Left renal cortex interstitium (tissue), 4 donors: ENCODE data around the gene UTY. TPM values are rescaled to one million over a fixed set of nuclear protein-coding genes. Genes with fewer than 3 reads are reported as not detected.
A peak's percentile ranks its signal among the peaks of the same experiment; 100 is the strongest.

ENCODE experiments used
- DNase-seq, 4 donors: peaks; one replicate each; pipeline ENCODE4 v3.0.0-alpha.2; 2013; ENCODE audit warnings: low read depth in 4 of 4, low spot score in 2 of 4, missing footprints in 1 of 4
- polyA plus RNA-seq, 4 donors: library from polyadenylated mRNA; unstranded; fragments of 120-200 nt; gene quantifications; one replicate each; pipeline ENCODE4 v1.2.1, GENCODE V29; 2013; ENCODE audit not compliant: insufficient read length in 4 of 4

UTY gene
- polyA plus RNA-seq = 10 to 100 TPM; 19.7 to 27.6 (median 25.4) TPM

DNA sequence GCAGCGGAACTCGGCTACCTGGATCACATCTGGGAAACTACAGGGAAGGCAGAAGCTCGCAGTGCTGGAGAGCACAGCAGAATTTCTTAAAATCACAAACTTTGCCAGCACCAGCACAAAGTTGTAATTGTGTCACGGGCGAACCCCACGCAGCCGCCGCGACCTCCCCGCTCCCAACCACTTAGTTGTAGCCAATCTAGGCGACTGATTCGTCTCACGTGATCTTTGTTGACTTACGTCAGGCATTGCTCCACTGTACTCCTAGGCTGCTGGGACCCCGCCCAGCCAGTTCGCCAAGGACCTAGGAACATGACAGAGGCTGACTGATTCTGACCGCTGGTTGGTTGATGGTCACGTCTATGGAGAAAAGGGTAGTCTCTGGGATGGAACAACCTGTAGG is at the start of gene UTY:
TSS of gene UTY (minus strand) at position 206 of the 400 bp plus-strand sequence. CDS start 368 bp downstream, outside the sequence.
- DNase-seq = peak; percentile 39 to 80 (median 68)

DNA sequence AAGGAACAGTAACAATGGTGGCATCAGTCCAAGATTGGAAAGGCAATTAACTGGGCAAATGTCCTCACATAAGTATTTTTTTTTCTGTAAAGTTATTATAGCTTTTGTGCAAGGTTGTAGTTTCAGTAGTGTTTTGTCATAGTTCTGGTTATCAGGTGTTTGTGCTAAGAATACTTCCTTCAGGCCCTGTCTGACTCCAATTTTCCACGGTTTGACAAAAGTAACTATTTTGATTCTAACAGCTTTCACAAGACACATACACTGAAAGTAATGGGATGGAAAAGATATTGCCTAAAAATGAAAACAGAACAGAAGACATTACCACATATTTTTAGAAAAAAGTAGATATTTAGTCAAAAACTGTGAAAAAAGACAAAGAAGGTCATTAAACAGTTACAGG is 40.6 kb upstream of the UTY start:
- no peak for DNase-seq

GRCh38 chrY:13501215-13501614 is 21.4 kb upstream of the UTY start:
- DNase-seq = no peak

GRCh38 chrY:13493737-13494136 is 13.9 kb upstream of the UTY start:
- DNase-seq = no peak

GRCh38 chrY:13492408-13492807 is 12.6 kb upstream of the UTY start:
- DNase-seq = no peak

GRCh38 chrY:13488738-13489137 is 8.9 kb upstream of the UTY start:
- no peak for DNase-seq

GRCh38 chrY:13479121-13479711 is 617 bp downstream of the UTY start:
- DNase-seq = peak; percentile 33 to 62 (median 38)

GRCh38 chrY:13478126-13478785 is 1.6 kb downstream of the UTY start:
- DNase-seq = peak; percentile 41 to 58 (median 50)

DNA sequence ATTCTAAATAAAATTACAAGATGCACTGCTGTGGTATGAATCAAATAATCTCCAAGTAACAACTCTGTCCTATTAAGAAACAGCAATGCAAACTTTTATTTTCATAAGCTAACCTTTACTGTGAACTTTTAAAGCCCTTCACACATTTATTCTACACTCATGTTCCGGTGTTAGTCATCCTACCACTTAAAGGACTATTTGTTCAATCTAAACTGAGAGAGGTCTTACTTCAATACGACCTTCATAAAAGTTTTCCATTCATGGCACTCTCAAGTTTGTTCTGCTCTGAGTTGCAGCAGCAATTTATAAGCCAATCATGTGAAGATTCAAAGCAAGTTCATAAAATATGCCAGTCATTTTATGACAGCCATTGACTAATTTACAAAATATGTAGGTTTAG is 4.8 kb downstream of the UTY start:
- no peak for DNase-seq

- no peak for DNase-seq
Measured at GRCh38 chrY:13451572-13451971, 28.3 kb downstream of the UTY start.

DNA sequence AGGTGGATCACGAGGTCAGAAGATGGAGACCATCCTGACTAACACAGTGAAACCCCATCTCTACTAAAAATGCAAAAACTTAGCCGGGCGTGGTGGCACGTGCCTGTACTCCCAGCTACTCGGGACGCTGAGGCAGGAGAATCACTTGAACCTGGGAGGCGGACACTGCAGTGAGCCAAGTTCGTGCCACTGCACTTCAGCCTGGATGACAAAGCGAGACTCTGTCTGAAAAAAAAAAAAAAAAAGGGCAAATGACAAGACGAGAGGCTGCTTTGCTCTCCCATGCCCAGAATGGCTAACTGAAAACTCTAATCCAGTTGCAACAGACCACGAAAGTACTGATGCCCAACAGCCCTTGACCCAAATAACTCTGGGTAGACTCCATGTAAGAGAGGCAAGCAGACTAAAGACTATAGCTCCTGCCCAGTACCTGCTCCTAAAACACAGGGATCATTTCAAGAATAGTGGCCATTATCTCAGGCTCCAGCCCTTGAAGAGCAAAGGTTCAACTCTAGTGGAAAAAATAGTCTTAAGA is 29.2 kb downstream of the UTY start:
- no peak for DNase-seq

DNA sequence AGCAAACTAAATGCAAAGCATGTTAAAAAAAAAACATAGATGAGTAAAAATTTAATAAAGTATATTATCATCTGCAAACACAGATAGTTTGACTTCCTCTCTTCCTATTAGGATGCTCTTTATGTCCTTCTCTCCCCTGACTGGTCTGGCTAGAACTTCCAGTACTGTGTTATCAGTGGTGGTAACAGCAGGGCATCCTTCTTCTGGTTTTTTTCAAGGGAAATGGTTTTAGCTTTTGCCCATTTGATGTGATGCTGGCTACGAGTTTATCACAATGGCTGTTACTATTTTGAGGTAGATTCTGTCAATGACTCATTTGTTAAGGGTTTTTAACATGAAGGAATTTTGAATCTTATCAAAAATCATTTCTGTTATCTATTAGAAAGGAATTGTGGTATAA is 34.3 kb downstream of the UTY start:
- no peak for DNase-seq

GRCh38 chrY:13443146-13443545 is 36.7 kb downstream of the UTY start:
- no peak for DNase-seq

- DNase-seq = no peak
Measured at GRCh38 chrY:13440811-13441210, 39.0 kb downstream of the UTY start.

GRCh38 chrY:13435968-13436937 is 43.6 kb downstream of the UTY start:
- DNase-seq = no peak

DNA sequence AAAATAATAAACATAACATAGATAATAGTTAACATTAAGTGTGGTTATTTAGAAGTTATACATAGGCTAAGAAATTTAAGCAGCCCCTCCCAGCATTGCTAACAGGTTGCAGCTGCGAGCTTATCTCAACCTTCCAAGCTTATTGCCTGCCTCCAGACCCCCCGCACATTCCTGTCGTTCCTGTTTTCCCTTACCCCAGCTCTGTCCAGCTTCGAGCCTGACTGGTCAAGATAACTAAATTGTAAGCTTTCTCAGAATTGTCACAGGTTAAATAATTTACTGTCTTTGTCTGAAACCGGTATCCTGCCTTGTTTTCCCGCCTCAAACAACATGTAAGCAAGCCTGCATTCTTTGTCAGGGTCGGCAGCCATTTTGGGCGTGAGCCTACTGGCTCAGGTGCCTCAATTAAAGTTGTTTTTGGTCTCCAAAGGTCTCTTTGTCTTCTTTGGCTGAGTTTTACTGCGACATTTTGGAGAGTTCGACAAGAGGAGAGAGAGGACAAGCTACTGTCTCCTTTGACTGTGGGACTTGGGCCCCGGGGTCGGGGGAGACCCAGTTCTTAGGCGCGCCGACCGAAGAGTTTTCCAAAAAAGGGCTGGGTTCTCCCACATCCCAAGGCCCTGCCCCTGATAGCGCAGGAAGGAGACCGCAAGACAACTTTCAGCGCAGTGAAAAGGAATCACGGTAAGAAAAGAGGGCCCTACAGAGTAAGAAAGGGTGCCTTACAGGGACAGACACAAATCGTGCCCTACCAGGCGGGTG is 44.4 kb downstream of the UTY start:
- no peak for DNase-seq

DNA sequence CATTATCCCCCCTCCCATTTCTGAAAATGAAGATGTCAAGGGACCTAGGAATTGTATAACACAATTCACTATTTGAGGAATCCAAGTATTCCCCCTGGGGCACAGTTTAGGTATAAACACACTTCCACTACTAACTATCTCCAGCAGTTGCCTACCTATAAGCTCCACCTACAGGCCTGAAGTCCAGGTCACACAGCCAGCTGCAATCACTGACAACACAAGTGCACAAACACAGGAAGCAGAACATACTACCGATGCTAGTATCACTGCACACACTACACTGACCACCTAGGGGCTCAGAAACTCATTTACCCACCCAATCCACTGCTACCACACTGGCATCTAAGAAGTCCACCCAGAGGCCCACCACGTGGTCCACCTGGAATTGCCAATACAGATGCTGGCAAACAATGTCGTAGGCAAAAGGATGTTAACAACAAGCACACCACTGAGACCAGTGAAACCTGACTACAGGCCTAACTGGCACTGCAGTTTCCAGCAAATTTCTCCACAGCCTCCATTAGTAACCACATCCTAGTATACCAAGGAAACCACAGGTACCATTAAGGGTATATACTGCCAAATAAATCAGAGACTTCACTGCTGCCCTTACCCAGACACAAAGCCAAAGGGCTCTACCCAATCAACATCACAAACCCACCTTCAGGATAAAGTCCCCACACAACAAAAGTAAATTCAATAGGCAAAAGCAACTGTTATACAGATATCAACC is 47.4 kb downstream of the UTY start:
- DNase-seq = no peak

GRCh38 chrY:13429551-13429950 is 50.3 kb downstream of the UTY start:
- no peak for DNase-seq

GRCh38 chrY:13423281-13423732 is 56.5 kb downstream of the UTY start:
- no peak for DNase-seq
